NOMO-1 treated with DMSO at 0.1 percent for 48 hours (cell line): ENCODE data around the gene FGG.

Experiments used
- DNase-seq: peaks from one replicate; lab custom pipeline; 2025; ENCODE audit not compliant: unreplicated experiment; lab: John Stamatoyannopoulos, UW

The FGG gene

GRCh38 chr4:154586296-154587033, 26.0 kb downstream of the FGG start:
- no peak for DNase-seq

DNA sequence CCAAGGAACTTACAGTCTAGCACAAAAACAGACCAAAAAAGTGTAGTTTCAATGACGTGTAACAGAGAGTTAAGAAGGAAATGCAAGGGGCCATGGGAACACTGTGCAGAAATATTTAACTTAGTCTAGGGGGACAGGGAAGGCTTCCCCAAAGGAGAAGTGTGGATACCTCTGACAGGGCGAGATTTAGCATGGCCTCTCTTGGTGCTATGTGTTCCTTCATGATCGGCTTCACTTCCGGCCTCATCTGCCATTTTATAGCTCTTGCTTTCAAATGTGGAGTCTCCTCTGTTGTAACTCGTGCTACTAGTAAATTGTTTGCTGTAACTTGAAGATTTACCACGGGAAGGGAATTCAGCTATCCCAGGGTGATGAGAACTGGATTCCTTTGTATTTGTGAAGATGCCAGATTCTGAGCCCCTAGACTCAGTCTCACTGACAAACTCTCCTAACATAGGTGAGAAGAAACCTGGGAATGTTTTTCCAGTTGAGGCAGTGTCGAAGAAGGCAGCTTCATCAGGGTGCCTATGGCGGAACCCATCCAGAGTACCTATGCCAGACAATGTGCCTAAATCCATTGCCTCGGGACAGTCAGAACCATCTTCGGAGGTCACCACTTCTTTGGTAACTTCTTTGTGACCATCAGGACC, 27.0 kb downstream of the FGG start:
- no peak for DNase-seq

DNA sequence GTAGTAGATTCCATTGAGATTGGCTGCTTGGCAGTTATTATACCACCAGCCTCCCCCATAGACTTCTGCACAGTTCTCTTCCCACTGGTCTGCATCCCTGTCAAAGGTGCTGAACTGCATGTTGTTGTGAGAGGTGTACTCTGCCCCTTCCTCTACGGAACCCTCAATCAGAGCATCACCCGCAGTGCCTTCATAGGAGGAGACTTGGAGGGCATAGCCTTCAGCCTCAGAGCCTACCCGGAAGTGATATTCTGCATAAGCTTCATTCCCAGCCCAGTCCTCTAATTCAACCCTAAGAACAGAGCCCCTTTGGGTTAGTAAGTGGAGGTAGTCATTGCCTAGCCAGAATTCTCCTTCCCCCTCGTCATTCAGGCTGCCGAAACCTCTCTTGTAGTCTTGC, 28.2 kb downstream of the FGG start:
- DNase-seq: no peak

DNA sequence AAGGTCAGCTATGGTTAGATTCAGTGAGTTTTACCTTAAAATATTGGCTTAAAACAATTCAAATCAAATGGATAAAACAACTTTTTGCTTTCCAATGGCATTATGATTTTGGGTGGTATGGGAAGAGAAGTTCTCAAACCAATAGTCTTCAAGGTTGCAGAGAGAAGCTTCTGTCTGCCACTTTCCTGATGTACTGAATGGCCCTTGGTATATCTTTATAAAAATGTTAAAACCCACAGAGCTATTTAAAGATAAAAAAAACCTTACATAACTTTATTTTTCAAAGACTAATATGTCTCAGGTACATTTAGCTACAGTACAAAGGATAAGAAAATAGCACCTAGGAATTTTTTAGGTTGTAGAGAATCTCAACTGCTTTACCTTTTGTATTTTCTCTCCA, 28.8 kb downstream of the FGG start:
- DNase-seq: no peak

DNA sequence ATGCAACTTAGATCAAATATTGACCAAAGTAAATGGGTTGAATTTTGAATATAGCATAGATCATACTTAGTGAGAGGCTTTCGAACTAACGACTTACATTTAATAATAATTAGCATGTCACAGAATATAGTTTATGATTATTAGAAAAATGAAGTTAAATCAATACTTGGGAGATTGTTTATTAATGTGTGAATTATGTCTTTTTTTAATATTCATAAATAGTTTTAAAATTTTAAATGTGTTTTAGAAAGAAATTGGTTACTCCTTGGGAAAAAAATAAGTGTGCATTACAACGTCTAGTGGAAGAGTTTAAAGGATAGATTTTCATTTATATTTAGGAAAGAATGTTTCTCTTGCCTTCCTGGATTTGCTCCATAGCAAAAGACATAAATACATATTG, 29.2 kb downstream of the FGG start:
- DNase-seq: no peak

- DNase-seq: no peak
Measured at GRCh38 chr4:154582723-154583122, 29.7 kb downstream of the FGG start.

GRCh38 chr4:154579927-154580326, 32.5 kb downstream of the FGG start:
- no peak for DNase-seq

DNA sequence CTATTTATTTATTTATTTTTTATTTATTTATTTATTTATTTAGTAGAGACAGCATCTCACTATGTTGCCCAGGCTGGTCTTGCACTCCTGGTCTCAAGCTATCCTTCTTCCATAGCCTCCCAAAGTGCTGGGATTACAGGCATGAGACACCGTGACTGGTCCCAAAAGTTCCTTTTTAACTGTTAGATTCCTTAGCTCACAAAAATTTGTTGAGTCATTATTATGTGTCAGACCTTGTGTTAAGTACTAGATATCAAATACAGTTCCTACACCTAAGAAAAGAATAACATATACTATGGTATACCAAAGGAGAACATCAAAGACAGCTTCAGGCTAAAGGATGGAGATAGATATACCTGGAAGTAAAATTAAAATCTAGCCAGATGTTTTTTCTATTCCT, 33.5 kb downstream of the FGG start:
- DNase-seq: no peak

DNA sequence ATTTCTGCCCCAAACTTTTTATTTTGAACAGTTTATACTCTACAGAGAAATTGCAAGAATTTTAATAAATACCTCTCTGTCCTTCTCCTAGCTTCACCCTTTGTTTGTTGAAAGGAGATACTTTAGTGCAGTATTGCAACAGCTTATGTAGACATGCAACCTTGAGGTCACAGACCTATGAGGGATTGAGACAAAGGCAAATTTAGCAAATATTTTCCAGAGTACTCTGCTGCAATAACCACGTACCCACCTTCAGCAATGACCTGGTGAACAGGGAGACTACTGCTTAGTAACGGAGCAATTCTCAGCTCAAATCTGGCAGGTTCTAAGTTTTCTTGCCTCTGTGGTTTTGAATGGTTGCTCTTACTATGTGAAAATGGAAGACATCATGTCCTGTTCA, 35.1 kb downstream of the FGG start:
- no peak for DNase-seq

- no peak for DNase-seq
Measured at GRCh38 chr4:154574311-154574710, 38.1 kb downstream of the FGG start.

DNA sequence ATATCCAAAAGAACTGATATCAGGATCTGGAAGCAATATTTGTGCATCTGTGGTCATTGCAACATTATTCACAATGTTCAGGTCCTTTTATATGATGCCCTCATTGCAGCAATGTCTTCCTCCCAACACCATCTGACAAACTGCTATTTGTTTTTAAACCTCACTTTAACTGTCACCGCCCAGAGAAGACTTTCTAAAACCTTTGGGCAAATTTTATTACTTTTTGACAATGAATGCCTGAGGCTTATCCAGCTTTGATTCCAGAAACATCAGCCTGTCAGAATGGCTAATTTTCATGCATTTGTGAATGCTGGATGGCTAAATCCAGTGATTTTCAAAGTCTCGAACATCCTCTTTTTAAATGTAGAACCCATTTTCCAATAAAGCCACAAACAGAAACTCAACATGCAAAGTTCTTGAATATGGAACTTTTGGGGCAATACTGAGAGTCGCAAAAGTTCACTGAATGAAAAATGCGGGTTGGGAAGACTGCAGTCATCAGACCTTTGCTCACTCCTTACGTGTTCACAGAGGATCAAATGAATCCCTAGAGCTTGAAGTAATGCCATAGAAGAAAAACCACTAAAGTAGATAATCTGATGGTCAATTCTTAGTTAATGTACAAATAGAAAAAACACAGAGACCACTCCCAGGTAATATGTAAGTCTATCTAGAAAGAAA, 39.1 kb downstream of the FGG start:
- DNase-seq: no peak

DNA sequence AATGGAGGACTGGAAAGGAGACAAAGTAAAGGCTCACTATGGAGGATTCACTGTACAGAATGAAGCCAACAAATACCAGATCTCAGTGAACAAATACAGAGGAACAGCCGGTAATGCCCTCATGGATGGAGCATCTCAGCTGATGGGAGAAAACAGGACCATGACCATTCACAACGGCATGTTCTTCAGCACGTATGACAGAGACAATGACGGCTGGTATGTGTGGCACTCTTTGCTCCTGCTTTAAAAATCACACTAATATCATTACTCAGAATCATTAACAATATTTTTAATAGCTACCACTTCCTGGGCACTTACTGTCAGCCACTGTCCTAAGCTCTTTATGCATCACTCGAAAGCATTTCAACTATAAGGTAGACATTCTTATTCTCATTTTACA, 42.9 kb downstream of the FGG start:
- no peak for DNase-seq

- no peak for DNase-seq
Measured at GRCh38 chr4:154569028-154569427, 43.4 kb downstream of the FGG start.

GRCh38 chr4:154566639-154567204, 45.7 kb downstream of the FGG start:
- DNase-seq: no peak

DNA sequence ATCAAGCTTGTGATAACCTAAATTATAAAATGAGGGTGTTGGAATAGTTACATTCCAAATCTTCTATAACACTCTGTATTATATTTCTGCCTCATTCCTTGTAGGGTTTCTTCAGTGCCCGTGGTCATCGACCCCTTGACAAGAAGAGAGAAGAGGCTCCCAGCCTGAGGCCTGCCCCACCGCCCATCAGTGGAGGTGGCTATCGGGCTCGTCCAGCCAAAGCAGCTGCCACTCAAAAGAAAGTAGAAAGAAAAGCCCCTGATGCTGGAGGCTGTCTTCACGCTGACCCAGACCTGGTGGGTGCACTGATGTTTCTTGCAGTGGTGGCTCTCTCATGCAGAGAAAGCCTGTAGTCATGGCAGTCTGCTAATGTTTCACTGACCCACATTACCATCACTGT, 46.8 kb downstream of the FGG start:
- no peak for DNase-seq

GRCh38 chr4:154564311-154564710, 48.1 kb downstream of the FGG start:
- DNase-seq: no peak

GRCh38 chr4:154562697-154563254, 49.7 kb downstream of the FGG start, which contains the start of gene FGB:
TSS of gene FGB (plus strand) at chr4:154563011. CDS start at chr4:154563019, 8 bp downstream.
- DNase-seq: no peak

- no peak for DNase-seq
Measured at GRCh38 chr4:154560824-154561231, 51.6 kb downstream of the FGG start.

DNA sequence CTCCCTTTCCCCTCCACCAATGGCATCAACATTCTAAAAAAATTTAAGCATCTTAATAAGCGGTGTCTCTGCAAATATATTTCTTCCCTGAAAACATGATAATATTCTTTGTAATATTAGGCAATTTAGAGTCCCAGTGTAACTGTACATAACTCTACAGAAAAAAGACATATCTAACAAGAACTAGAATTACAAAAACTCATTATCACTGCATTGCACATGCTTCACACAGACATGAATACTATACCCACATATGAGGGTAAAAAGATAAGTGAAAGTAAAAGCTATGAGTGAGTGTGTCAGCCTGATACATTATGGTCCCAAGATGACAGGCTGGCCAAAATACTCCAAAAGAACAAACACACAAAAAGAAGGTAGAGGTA, 52.0 kb downstream of the FGG start:
- DNase-seq: no peak

- DNase-seq: no peak
Measured at GRCh38 chr4:154559494-154560418, 52.7 kb downstream of the FGG start.

- DNase-seq: no peak
Measured at GRCh38 chr4:154559141-154559493, 53.3 kb downstream of the FGG start.
